ENCODE data around the gene ARHGEF4. TPM values are rescaled to one million over a fixed set of nuclear protein-coding genes. Genes with fewer than 3 reads are reported as not detected.

Gene ARHGEF4
- total and polyA plus RNA-seq, 2 donors from 2014 or later: 0.90 to 0.94 TPM

- Histone ChIP-seq H3K36me3 (ENCODE audit: control insufficient read depth in 2 of 3, insufficient read depth in 3 of 3, low read length in 3 of 3) (no peaks in the 10 kb centered on the region), H3K9ac (ENCODE audit: low read length in 3 of 3) (no peak overlapping the region), H3K9me3 (ENCODE audit: control insufficient read depth in 2 of 3, insufficient read depth in 1 of 3, low read length in 3 of 3) (no peaks in the 10 kb centered on the region), H3K4me3 (ENCODE audit: low read length in 3 of 3) (peak overlapping the region in 1 of 3 donors; percentile 1), H3K27me3 (ENCODE audit: control insufficient read depth, insufficient read depth, low read length) (peaks cover 4% of the 10 kb centered on the region), H3K27ac (ENCODE audit: low read depth in 2 of 2, low read length in 2 of 2) (no peak overlapping the region), H3K4me1 (ENCODE audit: control insufficient read depth in 2 of 3, insufficient read depth in 2 of 3, low read depth in 1 of 3, low read length in 3 of 3) (peaks cover 0 to 6% (median 0%) of the 10 kb centered on the region in 3 donors)
- intact Hi-C loops (cut with DNase I): no loop called here
- DNase-seq (peak in 4 of 5 donors; percentile 26 to 61 (median 43)), FAIRE-seq (no peak)
- TF ChIP-seq CTCF (IDR thresholded peaks at IDR 0.05; ENCODE audit: borderline replicate concordance, extremely low read depth, insufficient read depth): no peak
Observed at GRCh38 chr2:131039908-131040660, 203.4 kb downstream of the ARHGEF4 start.

GRCh38 chr2:131040661-131041401 lies 204.1 kb downstream of the ARHGEF4 start:
- Histone ChIP-seq H3K9ac (ENCODE audit: low read length in 3 of 3) (no peak overlapping the region), H3K27ac (ENCODE audit: low read depth in 2 of 2, low read length in 2 of 2) (no peak overlapping the region), H3K4me1 (ENCODE audit: control insufficient read depth in 2 of 3, insufficient read depth in 2 of 3, low read depth in 1 of 3, low read length in 3 of 3) (peaks cover 0 to 6% (median 0%) of the 10 kb centered on the region in 3 donors), H3K36me3 (ENCODE audit: control insufficient read depth in 2 of 3, insufficient read depth in 3 of 3, low read length in 3 of 3) (no peaks in the 10 kb centered on the region), H3K27me3 (ENCODE audit: control insufficient read depth, insufficient read depth, low read length) (peaks cover 4% of the 10 kb centered on the region), H3K4me3 (ENCODE audit: low read length in 3 of 3) (no peak overlapping the region), H3K9me3 (ENCODE audit: control insufficient read depth in 2 of 3, insufficient read depth in 1 of 3, low read length in 3 of 3) (no peaks in the 10 kb centered on the region)
- DNase-seq: peak in 4 of 5 donors; percentile 58 to 76 (median 66)
- TF ChIP-seq CTCF (IDR thresholded peaks at IDR 0.05; ENCODE audit: borderline replicate concordance, extremely low read depth, insufficient read depth): no peak
- intact Hi-C loops (cut with DNase I): no loop called here
- FAIRE-seq: no peak

- H3K27me3 ChIP-seq (ENCODE audit: control insufficient read depth, insufficient read depth, low read length): peaks cover 4% of the 10 kb centered on the region
- H3K36me3 ChIP-seq (ENCODE audit: control insufficient read depth in 2 of 3, insufficient read depth in 3 of 3, low read length in 3 of 3): no peaks in the 10 kb centered on the region
- H3K27ac ChIP-seq (ENCODE audit: low read depth in 2 of 2, low read length in 2 of 2): no peak overlapping the region
- DNase-seq (no peak), FAIRE-seq (no peak)
- H3K9me3 ChIP-seq (ENCODE audit: control insufficient read depth in 2 of 3, insufficient read depth in 1 of 3, low read length in 3 of 3): no peaks in the 10 kb centered on the region
- H3K4me3 ChIP-seq (ENCODE audit: low read length in 3 of 3): no peak overlapping the region
- no peak overlapping the region for H3K9ac ChIP-seq (ENCODE audit: low read length in 3 of 3)
- no peak for TF ChIP-seq CTCF (IDR thresholded peaks at IDR 0.05; ENCODE audit: borderline replicate concordance, extremely low read depth, insufficient read depth)
- peaks cover 0 to 6% (median 0%) of the 10 kb centered on the region in 3 donors for H3K4me1 ChIP-seq (ENCODE audit: control insufficient read depth in 2 of 3, insufficient read depth in 2 of 3, low read depth in 1 of 3, low read length in 3 of 3)
- intact Hi-C loops (cut with DNase I): no loop called here
Observed at GRCh38 chr2:131041402-131042147, 204.9 kb downstream of the ARHGEF4 start.

Measured in kidney (tissue), 14 donors.